H1 (cell line): Measurements from ENCODE around the gene SAMD15. TPM values are rescaled to one million over a fixed set of nuclear protein-coding genes. Genes with fewer than 3 reads are reported as not detected.

Source experiments
- CTCF ChIA-PET: fragments of 300-600 bp; sonication (Branson Sonifier 250); formaldehyde crosslinking; loops from one replicate; lab custom pipeline; 2021; ENCODE audit not compliant: partially characterized antibody; lab: Charles Lee
- POLR2A ChIA-PET: fragments of 300-600 bp; sonication (Branson Sonifier 250); formaldehyde crosslinking; loops from one replicate; lab custom pipeline; 2021; ENCODE audit warnings: inconsistent platforms; ENCODE audit not compliant: partially characterized antibody; lab: Charles Lee
- DNase-seq, 2 experiments: peaks; one replicate each; pipeline versions ENCODE4 v3.0.0 to v3.0.0-alpha.2; 2010 to 2022; ENCODE audit warnings: low spot score in 2 of 2, low read depth in 1 of 2, mixed read lengths in 1 of 2
- FAIRE-seq: peaks from 2 replicates; lab custom pipeline; 2011; peaks lifted over from hg19 to GRCh38; lab: Jason Lieb, UNC
- H2AFZ ChIP-seq: 2 replicates; pipeline ENCODE4 v1.8.1; 2012; ENCODE audit warnings: low read length, inconsistent platforms
- H2AK5ac ChIP-seq: 2 replicates; pipeline ENCODE4 v1.6.1; 2013; ENCODE audit warnings: low read depth, low read length
- H2BK120ac ChIP-seq: replicated peaks from 2 replicates; pipeline ENCODE3; 2013; ENCODE audit warnings: low read depth, low read length, inconsistent platforms
- H2BK12ac ChIP-seq: 2 replicates; pipeline ENCODE4 v1.6.1; 2013; ENCODE audit warnings: low read depth, low read length
- H2BK15ac ChIP-seq: 2 replicates; pipeline ENCODE4 v1.6.1; 2013; ENCODE audit warnings: low read length
- H2BK20ac ChIP-seq: 2 replicates; pipeline ENCODE4 v1.6.1; 2013; ENCODE audit warnings: low read length
- H2BK5ac ChIP-seq: 2 replicates; pipeline ENCODE4 v1.6.1; 2013; ENCODE audit warnings: low read depth, low read length
- H3K14ac ChIP-seq: 2 replicates; pipeline ENCODE4 v1.6.1; 2013; ENCODE audit warnings: inconsistent platforms; ENCODE audit not compliant: insufficient read length
- H3K18ac ChIP-seq: 2 replicates; pipeline ENCODE4 v1.6.1; 2013; ENCODE audit warnings: low read length; ENCODE audit errors: extremely low read depth
- H3K23ac ChIP-seq: 2 replicates; pipeline ENCODE4 v1.6.1; 2013; ENCODE audit warnings: inconsistent platforms; ENCODE audit not compliant: insufficient read length
- H3K23me2 ChIP-seq: 2 replicates; pipeline ENCODE4 v1.6.1; 2013; ENCODE audit warnings: low read depth, low read length
- H3K27ac ChIP-seq: 2 replicates; pipeline ENCODE4 v1.6.1; 2011; ENCODE audit warnings: low read depth, low read length, inconsistent platforms
- H3K27me3 ChIP-seq, 4 experiments: replicated peaks in 1 of 4; 1 replicate in 1 of 4; 2 replicates in 3 of 4; pipeline versions ENCODE4 v1.6.1 to v1.8.1; 2011 to 2013; ENCODE audit warnings: low read length in 3 of 4, mild to moderate bottlenecking in 3 of 4, inconsistent platforms in 2 of 4, mixed read lengths in 2 of 4, moderate library complexity in 1 of 4; ENCODE audit not compliant: control insufficient read depth in 3 of 4, insufficient read depth in 3 of 4; ENCODE audit errors: extremely low read depth in 1 of 4
- H3K36me3 ChIP-seq, 4 experiments: 2 replicates each; pipeline versions ENCODE4 v1.6.1 to v1.8.1; 2011 to 2013; ENCODE audit warnings: mild to moderate bottlenecking in 4 of 4, low read length in 3 of 4, moderate library complexity in 2 of 4, control low read depth in 1 of 4, inconsistent platforms in 1 of 4; ENCODE audit not compliant: insufficient read depth in 4 of 4, control insufficient read depth in 2 of 4
- H3K4ac ChIP-seq: replicated peaks from 2 replicates; pipeline ENCODE3; 2013; ENCODE audit warnings: low read length, low read depth, mixed read lengths, inconsistent platforms; ENCODE audit not compliant: insufficient read length
- H3K4me1 ChIP-seq, 4 experiments: replicated peaks in 1 of 4; 1 replicate in 1 of 4; 2 replicates in 3 of 4; pipeline versions ENCODE4 v1.6.1 to v1.8.1; 2011 to 2013; ENCODE audit warnings: low read length in 3 of 4, inconsistent platforms in 2 of 4, mixed read lengths in 1 of 4; ENCODE audit not compliant: insufficient read depth in 4 of 4, control insufficient read depth in 3 of 4
- H3K4me2 ChIP-seq, 2 experiments: 2 replicates each; pipeline versions ENCODE4 v1.6.1 to v1.8.1; 2011 to 2013; ENCODE audit warnings: low read depth in 2 of 2, low read length in 2 of 2, control low read depth in 1 of 2, inconsistent platforms in 1 of 2, mild to moderate bottlenecking in 1 of 2; ENCODE audit not compliant: insufficient read depth in 1 of 2
- H3K4me3 ChIP-seq, 4 experiments: fragments of 200-600, 300-600 bp in 1 of 4; sonication (generic), shearing (Covaris generic), sonication (Bioruptor Twin) in 1 of 4; 2 replicates each; pipeline versions ENCODE4 v1.5.1 to v1.8.1; 2011 to 2016; ENCODE audit warnings: low read length in 4 of 4, low read depth in 3 of 4, control low read depth in 2 of 4, inconsistent platforms in 2 of 4, mild to moderate bottlenecking in 2 of 4, mixed read lengths in 1 of 4, moderate library complexity in 1 of 4; ENCODE audit not compliant: insufficient read depth in 2 of 4; ENCODE audit errors: extremely low read depth in 1 of 4
- H3K56ac ChIP-seq: replicated peaks from 2 replicates; pipeline ENCODE3; 2013; ENCODE audit warnings: low read depth, mild to moderate bottlenecking, mixed read lengths, low read length, inconsistent platforms; ENCODE audit not compliant: insufficient read length
- H3K79me1 ChIP-seq: 2 replicates; pipeline ENCODE4 v1.6.1; 2013; ENCODE audit warnings: low read depth, low read length, control low read depth
- H3K79me2 ChIP-seq, 2 experiments: 2 replicates each; pipeline versions ENCODE4 v1.6.1 to v1.8.1; 2012 to 2013; ENCODE audit warnings: low read length in 2 of 2, mild to moderate bottlenecking in 2 of 2, inconsistent platforms in 1 of 2; ENCODE audit not compliant: insufficient read depth in 2 of 2, control insufficient read depth in 1 of 2
- H3K9ac ChIP-seq, 4 experiments: replicated peaks in 1 of 4; 1 replicate in 1 of 4; 2 replicates in 3 of 4; pipeline versions ENCODE4 v1.6.1 to v1.8.1; 2011 to 2013; ENCODE audit warnings: low read depth in 3 of 4, low read length in 3 of 4, control low read depth in 2 of 4, mild to moderate bottlenecking in 2 of 4, moderate library complexity in 2 of 4, inconsistent platforms in 1 of 4; ENCODE audit errors: extremely low read depth in 1 of 4
- H3K9me3 ChIP-seq, 2 experiments: 2 replicates each; pipeline versions ENCODE4 v1.6.1 to v1.8.1; 2012 to 2013; ENCODE audit warnings: mild to moderate bottlenecking in 2 of 2, moderate library complexity in 2 of 2, control low read depth in 1 of 2, inconsistent platforms in 1 of 2, low read depth in 1 of 2, low read length in 1 of 2, mixed read lengths in 1 of 2; ENCODE audit not compliant: insufficient read depth in 2 of 2
- H4K20me1 ChIP-seq, 2 experiments: replicated peaks in 1 of 2; 2 replicates each; pipeline versions ENCODE3 to v1.8.1; 2011 to 2013; ENCODE audit warnings: inconsistent platforms in 2 of 2, low read length in 2 of 2, mild to moderate bottlenecking in 1 of 2; ENCODE audit not compliant: insufficient read depth in 2 of 2, control insufficient read depth in 1 of 2
- H4K5ac ChIP-seq: 2 replicates; pipeline ENCODE4 v1.6.1; 2013; ENCODE audit warnings: low read length, low read depth, mixed read lengths, inconsistent platforms; ENCODE audit not compliant: insufficient read length
- H4K8ac ChIP-seq: 2 replicates; pipeline ENCODE4 v1.8.0; 2013; ENCODE audit warnings: mild to moderate bottlenecking, moderate library complexity, low read length, inconsistent platforms; ENCODE audit not compliant: insufficient read depth; ENCODE audit errors: extremely low read depth
- H4K91ac ChIP-seq: replicated peaks from 2 replicates; pipeline ENCODE3; 2013; ENCODE audit warnings: low read length, mixed read lengths, inconsistent platforms; ENCODE audit not compliant: insufficient read length
- BCL11A ChIP-seq, 2 experiments: IDR thresholded peaks; one replicate each; pipeline ENCODE4 v1.6.1; 2011; ENCODE audit warnings: low read depth in 2 of 2, low read length in 2 of 2, mild to moderate bottlenecking in 2 of 2
- GABPA ChIP-seq: IDR thresholded peaks from 2 replicates; pipeline ENCODE4 v1.6.1; 2011; ENCODE audit warnings: mild to moderate bottlenecking, low read length, moderate library complexity, borderline replicate concordance; ENCODE audit not compliant: insufficient read depth
- RFX5 ChIP-seq: IDR thresholded peaks from 2 replicates; pipeline ENCODE4 v1.6.1; 2011; ENCODE audit warnings: low read depth, low read length, improper control_type of control experiment, borderline replicate concordance
- RNF2 ChIP-seq: fragments of 200-900, 300-1000 bp; sonication (generic); IDR thresholded peaks from 2 replicates; pipeline ENCODE4 v1.7.1; 2016; ENCODE audit warnings: borderline replicate concordance, low read depth, mild to moderate bottlenecking, antibody characterized with exemption, low read length; ENCODE audit not compliant: poor library complexity, severe bottlenecking; ENCODE audit errors: missing control alignments
- SAP30 ChIP-seq: fragments of 300-600 bp; sonication (generic); IDR thresholded peaks from 2 replicates; pipeline ENCODE4 v1.7.1; 2012; ENCODE audit warnings: low read length, moderate library complexity, mild to moderate bottlenecking, inconsistent platforms; ENCODE audit not compliant: insufficient read depth, insufficient replicate concordance
- SIN3A ChIP-seq, 2 experiments: IDR thresholded peaks in 1 of 2; conservative IDR thresholded peaks in 1 of 2; 2 replicates each; pipeline ENCODE4 v1.6.1; 2011 to 2012; ENCODE audit warnings: low read length in 2 of 2, improper control_type of control experiment in 1 of 2, low read depth in 1 of 2, mild to moderate bottlenecking in 1 of 2
- SUZ12 ChIP-seq: fragments of 200-600 bp; sonication (generic); IDR thresholded peaks from 2 replicates; pipeline ENCODE4 v1.6.1; 2012; ENCODE audit warnings: mild to moderate bottlenecking, inconsistent platforms, low read length, moderate library complexity, mixed read lengths
- TAF1 ChIP-seq: IDR thresholded peaks from 2 replicates; pipeline ENCODE4 v1.6.1; 2011; ENCODE audit warnings: mild to moderate bottlenecking, low read depth, low read length
- WGBS, 2 experiments: shearing (Covaris generic) in 1 of 2; methylation state at CpG; one replicate each; pipeline versions ENCODE4 v1.1.6 to v1.1.7; 2013 to 2015; ENCODE audit warnings: low lambda C conversion rate in 2 of 2, mixed read lengths in 2 of 2, inconsistent platforms in 1 of 2, low coverage in 1 of 2, missing lambda C conversion rate in 1 of 2; ENCODE audit not compliant: insufficient replicate concordance in 2 of 2, insufficient coverage in 1 of 2, insufficient read length in 1 of 2; ENCODE audit errors: extremely low coverage in 1 of 2, missing lambda C conversion rate in 1 of 2; 5-methylcytosine and 5-hydroxymethylcytosine counted together
- polyA plus RNA-seq, 7 experiments: library from polyadenylated mRNA; depleted of rRNA in 3 of 7; stranded (reverse) in 5 of 7; unstranded in 2 of 7; fragments of >200 nt in 5 of 7; fragments of 200-250 nt in 2 of 7; gene quantifications; 1 replicate in 5 of 7; 2 replicates in 1 of 7; 4 replicates in 1 of 7; pipeline versions ENCODE4 v1.2.1 to v1.2.3, GENCODE V29; 2011 to 2013; ENCODE audit warnings: missing spikeins in 2 of 7, mixed read lengths in 2 of 7
- total RNA-seq: library from RNA; stranded (reverse); fragmentation: NEBNext Ultra II Directional; extraction: Animal tissue kit (Norgen Biotek cat#: 25700); gene quantifications from 2 replicates; pipeline ENCODE4 v1.2.1, GENCODE V29; 2021

Gene SAMD15
- total and polyA plus RNA-seq, 2 of the 8 experiments (the other 6 are each of a cell fraction or from before 2014, with no cell fraction given) = 0.17 to 1.0 TPM

DNA sequence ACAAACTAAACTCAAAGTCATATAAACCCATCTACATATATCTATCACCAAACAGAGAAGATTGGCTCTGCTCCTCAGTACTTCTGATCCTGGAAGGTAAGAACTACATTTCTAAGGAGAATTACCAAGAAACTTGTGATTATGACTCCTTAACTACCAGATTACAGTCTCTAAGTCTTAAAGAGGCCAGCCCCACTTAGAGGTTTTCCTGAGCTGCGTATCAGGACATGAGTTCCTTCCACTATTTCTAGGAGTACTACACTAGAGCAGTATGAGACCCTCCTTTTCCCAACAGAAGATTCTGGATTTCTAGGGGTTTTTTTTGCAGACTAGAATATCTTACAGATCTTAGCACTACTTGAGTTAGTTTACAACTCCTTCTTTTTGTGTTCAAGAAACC lies 46.2 kb downstream of the SAMD15 start, which contains the start of gene NOXRED1:
Gene NOXRED1, minus strand, starts transcription at position 101 of the 400 bp plus-strand sequence. CDS start 634 bp downstream, outside the sequence.
- H3K9me3 ChIP-seq = peaks cover 5 to 12% of the 10 kb centered on the region in 2 experiments; a peak in 2 of 4 replicates
- no peak within 1 kb of the TSS for H4K91ac ChIP-seq
- H3K4me2 ChIP-seq = no peak within 1 kb of the TSS; a peak in 1 of 4 replicates
- H3K23me2 ChIP-seq = no peaks in the 10 kb centered on the region
- no peak for FAIRE-seq
- no peak within 1 kb of the TSS for H2BK5ac ChIP-seq
- H3K23ac ChIP-seq = no peak within 1 kb of the TSS
- H3K36me3 ChIP-seq = peaks cover 10 to 28% (median 18%) of the 10 kb centered on the region in 4 experiments; a peak in 7 of 8 replicates
- no peak within 1 kb of the TSS for H2AFZ ChIP-seq
- no peaks in the 10 kb centered on the region for H4K20me1 ChIP-seq
- no peak within 1 kb of the TSS for H3K27ac ChIP-seq
- no peak for DNase-seq
- H3K9ac ChIP-seq = no peak within 1 kb of the TSS
- no peak within 1 kb of the TSS for H3K4me3 ChIP-seq
- H2BK120ac ChIP-seq = no peak within 1 kb of the TSS
- H2BK20ac ChIP-seq = no peak within 1 kb of the TSS
- H3K18ac ChIP-seq = no peak within 1 kb of the TSS
- H3K14ac ChIP-seq = no peak within 1 kb of the TSS
- H4K8ac ChIP-seq = no peak within 1 kb of the TSS
- H2BK12ac ChIP-seq = no peak within 1 kb of the TSS
- no peaks in the 10 kb centered on the region for H3K79me2 ChIP-seq
- no peak within 1 kb of the TSS for H3K4ac ChIP-seq
- TF ChIP-seq SAP30 (no peak), TAF1 (no peak), SUZ12 (no peak), RFX5 (no peak), BCL11A (IDR thresholded peaks at IDR 0.05; ENCODE audit: low read depth in 2 of 2, low read length in 2 of 2) (no peak), SIN3A (conservative IDR thresholded peaks at IDR 0.05 in 1 of 2, IDR thresholded peaks at IDR 0.05 in 1 of 2; ENCODE audit: low read depth in 1 of 2, low read length in 2 of 2) (no peak), RNF2 (no peak), GABPA (no peak)
- TF ChIP-seq, all 59 proteins: peak for 0
- Histone ChIP-seq H3K79me1 (no peaks in the 10 kb centered on the region), H3K27me3 (no peaks in the 10 kb centered on the region), H3K56ac (no peak within 1 kb of the TSS), H4K5ac (no peak within 1 kb of the TSS), H2AK5ac (no peak within 1 kb of the TSS), H2BK15ac (no peak within 1 kb of the TSS), H3K4me1 (peaks cover 2 to 8% (median 4%) of the 10 kb centered on the region in 4 experiments; a peak in 4 of 7 replicates)
- POLR2A ChIA-PET = no interaction called here
- CTCF ChIA-PET = no interaction called here
- 94% methylated on average over 1 of the region's 1 CpG; no CpG with 5 or more reads in 1 of the 2 experiments for WGBS, 2 experiments
